ENCODE measurements around the gene PLAC1. TPM values are rescaled to one million over a fixed set of nuclear protein-coding genes. Genes with fewer than 3 reads are reported as not detected.

Gene PLAC1
- total and polyA plus RNA-seq, 2 of the 13 experiments (the other 11 are each of a cell fraction or from before 2014, with no cell fraction given): 0.40 to 2.7 TPM

GRCh38 chrX:134692233-134692632, 34.0 kb upstream of the PLAC1 start:
- CTCF ChIA-PET (ENCODE audit: low intra/inter-chr PET ratio, low total read pairs): no interaction called here
- Histone ChIP-seq H3K27ac (ENCODE audit: extremely low read length, insufficient read depth, low read length) (no peak overlapping the region), H2AFZ (ENCODE audit: low read length) (no peak overlapping the region), H3K9me3 (ENCODE audit: low read length) (no peaks in the 10 kb centered on the region), H3K36me3 (replicated peaks in 1 of 2; ENCODE audit: control insufficient read depth in 1 of 2, insufficient read depth in 2 of 2, low read length in 2 of 2) (no peaks in the 10 kb centered on the region), H3K4me1 (ENCODE audit: insufficient read depth, low read length) (no peaks in the 10 kb centered on the region), H3K27me3 (ENCODE audit: control insufficient read depth in 1 of 2, insufficient read depth in 2 of 2, low read length in 2 of 2) (no peaks in the 10 kb centered on the region), H3K9ac (ENCODE audit: insufficient read depth, low read depth, low read length) (no peak overlapping the region), H3K4me3 (replicated peaks in 1 of 3; ENCODE audit: insufficient read depth in 1 of 3, low read depth in 2 of 3, low read length in 3 of 3) (no peak overlapping the region), H3K79me2 (ENCODE audit: insufficient read depth, low read length) (no peaks in the 10 kb centered on the region), H4K20me1 (ENCODE audit: insufficient read depth, low read length) (no peaks in the 10 kb centered on the region), H3K4me2 (ENCODE audit: low read depth, low read length) (no peak overlapping the region)
- 0% methylated on average over 1 of the region's 1 CpG for WGBS (ENCODE audit: low lambda C conversion rate)
- FAIRE-seq: no peak
- intact Hi-C loops (cut with micrococcal nuclease; ENCODE audit: unreplicated experiment): no loop called here
- POLR2A ChIA-PET: no interaction called here
- no peak for TF ChIP-seq ZNF101 (CRISPR knock-in tag; IDR thresholded peaks at IDR 0.05; ENCODE audit: borderline replicate concordance, low read depth)
- no peak for DNase-seq (ENCODE audit: low spot score)
- in situ Hi-C loops (cut with HindIII; ENCODE audit: extremely low pct_ligation_motif_present, low pct_unique_long_range_greater_than_20kb): no loop called here
- no TSS peak for BruUV-seq (replicated peaks)
- no peak for ATAC-seq

- 43% methylated on average over 7 of the region's 7 CpGs for WGBS (ENCODE audit: low lambda C conversion rate)
- Histone ChIP-seq H3K79me2 (ENCODE audit: insufficient read depth, low read length) (no peaks in the 10 kb centered on the region), H3K27ac (ENCODE audit: extremely low read length, insufficient read depth, low read length) (no peak overlapping the region), H4K20me1 (ENCODE audit: insufficient read depth, low read length) (no peaks in the 10 kb centered on the region), H3K4me1 (ENCODE audit: insufficient read depth, low read length) (no peaks in the 10 kb centered on the region), H3K4me2 (ENCODE audit: low read depth, low read length) (no peak overlapping the region), H2AFZ (ENCODE audit: low read length) (no peak overlapping the region), H3K4me3 (replicated peaks in 1 of 3; ENCODE audit: insufficient read depth in 1 of 3, low read depth in 2 of 3, low read length in 3 of 3) (no peak overlapping the region), H3K9ac (ENCODE audit: insufficient read depth, low read depth, low read length) (no peak overlapping the region), H3K9me3 (ENCODE audit: low read length) (no peaks in the 10 kb centered on the region), H3K36me3 (replicated peaks in 1 of 2; ENCODE audit: control insufficient read depth in 1 of 2, insufficient read depth in 2 of 2, low read length in 2 of 2) (no peaks in the 10 kb centered on the region), H3K27me3 (ENCODE audit: control insufficient read depth in 1 of 2, insufficient read depth in 2 of 2, low read length in 2 of 2) (no peaks in the 10 kb centered on the region)
- DNase-seq (ENCODE audit: low spot score) (no peak), ATAC-seq (no peak), FAIRE-seq (no peak)
- BruUV-seq (replicated peaks): no TSS peak
- TF ChIP-seq MTERF4 (CRISPR knock-in tag; IDR thresholded peaks at IDR 0.05) (no peak), TAF15 (IDR thresholded peaks at IDR 0.05; ENCODE audit: low read depth, low read length, poor library complexity, severe bottlenecking) (no peak), POLR2A (IDR thresholded peaks at IDR 0.05; ENCODE audit: insufficient read depth in 1 of 2, low read depth in 2 of 2, low read length in 2 of 2) (no peak), ZNF275 (CRISPR knock-in tag; IDR thresholded peaks at IDR 0.05; ENCODE audit: borderline replicate concordance) (no peak), ZNF235 (CRISPR knock-in tag; IDR thresholded peaks at IDR 0.05; ENCODE audit: borderline replicate concordance) (no peak), ZFP62 (CRISPR knock-in tag; IDR thresholded peaks at IDR 0.05) (no peak), SRSF9 (IDR thresholded peaks at IDR 0.05; ENCODE audit: borderline replicate concordance, insufficient read depth, low read depth, low read length, poor library complexity, severe bottlenecking) (no peak), JDP2 (CRISPR knock-in tag; IDR thresholded peaks at IDR 0.05; ENCODE audit: borderline replicate concordance) (no peak)
- in situ Hi-C loops (cut with HindIII; ENCODE audit: extremely low pct_ligation_motif_present, low pct_unique_long_range_greater_than_20kb) (no loop called here), intact Hi-C loops (cut with micrococcal nuclease; ENCODE audit: unreplicated experiment) (no loop called here)
- POLR2A ChIA-PET: no interaction called here
- CTCF ChIA-PET (ENCODE audit: low intra/inter-chr PET ratio, low total read pairs): no interaction called here
These were observed 33.2 kb upstream of the PLAC1 start for GRCh38 chrX:134691453-134691852.

All from HepG2 (cell line).